ENCODE measurements around the gene FYN.
"Not testable (repeated sequence)": the region's sequence is repeated elsewhere in the genome, so short reads cannot be mapped to it uniquely, and the experiment has no call there.

FYN gene

GRCh38 chr6:111648100-111648499 is 225.2 kb downstream of the FYN start:
- no peak for DNase-seq

GRCh38 chr6:111646942-111647341 is 226.3 kb downstream of the FYN start:
- DNase-seq, result no peak

GRCh38 chr6:111646034-111646433 is 227.2 kb downstream of the FYN start:
- DNase-seq, result no peak

GRCh38 chr6:111644893-111645430 is 228.3 kb downstream of the FYN start:
- DNase-seq, result no peak

DNA sequence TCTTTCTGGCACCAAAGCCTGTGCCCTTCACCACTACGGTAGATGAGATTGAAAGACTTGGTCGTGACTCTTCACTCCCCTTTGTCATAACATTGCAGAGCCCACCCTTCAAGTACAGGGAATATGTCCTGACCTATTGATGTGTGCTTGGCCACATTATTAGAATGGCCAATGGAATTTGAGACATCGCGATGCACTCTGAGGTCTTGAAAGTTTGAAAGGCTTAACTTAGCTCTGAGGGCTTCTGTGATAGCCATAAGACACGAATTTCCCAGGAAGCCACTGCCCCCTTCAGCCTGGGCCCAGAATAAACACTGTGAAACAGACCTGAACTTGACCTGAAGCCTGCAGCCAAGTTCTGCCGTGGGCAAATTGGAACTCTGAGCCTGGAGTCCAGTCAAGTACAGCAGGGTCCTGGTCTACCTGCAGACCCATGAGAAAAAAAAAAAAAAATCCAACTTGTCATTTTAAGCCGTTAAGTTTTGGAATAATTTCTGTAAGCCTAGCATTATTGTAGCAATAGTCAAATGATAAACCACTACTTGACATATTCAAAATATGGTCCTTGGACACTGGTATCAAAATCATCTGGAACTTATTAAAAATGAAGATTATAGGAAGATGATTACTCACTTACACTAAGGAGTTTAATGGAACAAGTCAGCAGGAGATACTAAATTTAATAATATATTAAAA is 230.6 kb downstream of the FYN start:
- no peak for DNase-seq

- DNase-seq, result no peak
Observed at GRCh38 chr6:111639266-111639665, 234.0 kb downstream of the FYN start.

GRCh38 chr6:111634981-111635380 is 238.3 kb downstream of the FYN start:
- DNase-seq, result not testable (repeated sequence)

DNA sequence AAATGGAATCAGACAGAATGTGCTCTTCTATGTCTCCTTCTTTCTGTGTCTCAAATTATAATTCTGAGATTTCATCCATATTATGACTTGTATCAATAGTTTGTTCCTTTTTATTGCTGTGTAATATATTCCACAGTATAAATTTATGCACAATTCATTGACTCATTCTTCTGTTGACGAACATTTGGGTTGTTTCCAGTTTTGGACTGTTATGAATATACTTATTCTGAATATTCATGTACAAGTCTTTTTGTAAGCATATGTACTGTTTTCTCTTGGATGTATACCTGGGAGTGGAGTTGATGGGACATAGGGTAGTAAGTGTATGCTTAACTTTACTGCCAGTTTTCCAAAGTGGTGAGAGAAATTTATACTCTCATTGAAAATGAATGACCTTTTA is 239.4 kb downstream of the FYN start:
- DNase-seq, result no peak

- DNase-seq, result no peak
Observed at GRCh38 chr6:111632468-111633247, 240.6 kb downstream of the FYN start.

DNA sequence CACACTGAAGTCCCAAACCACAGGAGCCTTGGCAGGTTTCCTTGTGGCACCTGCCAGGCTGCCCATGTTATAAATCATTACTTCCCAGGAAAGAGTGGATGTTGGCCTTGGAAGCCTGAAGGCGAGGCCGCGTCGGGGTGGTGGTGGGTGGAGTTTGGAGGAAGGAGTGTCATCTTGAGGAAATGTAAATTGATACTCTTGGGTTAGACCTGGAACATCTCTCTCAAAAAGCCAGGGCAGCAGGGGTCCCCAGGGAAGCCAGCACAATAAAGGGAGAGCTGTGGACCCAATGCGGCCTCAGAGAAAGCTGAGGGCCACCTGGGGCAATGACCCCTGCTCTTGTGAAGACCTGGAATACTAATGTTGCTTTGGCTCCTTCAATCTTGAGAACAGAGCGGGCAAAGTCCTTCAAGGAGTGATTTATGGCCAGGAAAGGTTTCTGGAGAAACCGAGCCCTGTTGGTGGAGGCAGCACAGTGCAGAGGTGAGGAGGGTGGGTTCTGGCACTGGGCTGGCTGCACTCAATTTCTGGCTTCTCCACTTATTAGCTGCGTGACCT is 241.3 kb downstream of the FYN start:
- DNase-seq, result no peak

DNA sequence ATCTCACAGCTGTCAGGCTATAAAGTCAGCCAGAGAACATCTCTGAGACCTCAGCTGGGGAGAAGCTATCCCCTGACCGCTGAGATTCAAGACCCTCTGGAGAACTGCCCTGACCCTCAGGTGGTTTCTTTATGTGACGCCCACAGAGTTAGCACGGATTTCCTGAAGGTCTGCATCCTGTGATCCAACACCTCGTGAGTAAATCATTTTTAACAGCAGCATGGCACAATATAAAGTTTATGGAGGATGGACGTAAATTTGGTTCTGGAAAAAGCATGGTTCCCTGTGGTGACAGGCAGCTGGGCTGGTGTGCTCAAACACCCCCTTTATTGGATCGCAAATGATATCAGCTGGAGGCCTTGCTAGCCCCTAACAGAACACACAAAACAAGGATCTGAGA is 242.2 kb downstream of the FYN start:
- DNase-seq, result no peak

DNA sequence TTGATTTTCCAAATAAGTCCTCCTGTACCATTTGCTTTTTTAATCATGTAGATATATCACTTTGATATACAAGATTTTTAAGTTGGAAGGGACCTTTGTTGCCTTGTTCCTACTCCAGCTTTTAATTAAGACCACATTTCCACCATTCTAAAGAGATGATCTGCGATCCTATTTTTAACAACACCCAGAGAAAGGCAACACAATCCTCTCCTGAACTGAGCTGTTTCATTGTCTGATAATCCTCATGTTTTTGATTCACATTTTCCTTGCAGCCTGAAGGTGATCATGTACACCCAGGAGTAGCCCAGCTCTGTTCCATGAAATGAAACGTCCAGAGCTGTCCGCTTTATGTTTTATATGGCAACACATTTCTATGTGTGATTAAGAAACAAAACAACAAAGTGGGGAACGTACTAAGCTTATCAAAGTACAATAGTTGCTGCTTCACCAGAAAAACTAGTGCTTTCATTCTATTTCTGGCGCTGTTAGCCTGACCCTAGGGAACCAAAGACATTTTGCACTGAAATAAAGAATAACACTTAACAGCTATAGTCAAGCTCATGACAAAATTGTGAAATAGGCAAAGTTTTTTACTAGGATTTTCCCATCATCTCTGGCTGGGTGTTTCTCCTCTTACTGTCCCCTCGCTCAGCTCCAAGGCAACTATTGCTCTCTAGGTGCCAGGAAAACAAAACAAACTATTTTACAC is 245.0 kb downstream of the FYN start:
- DNase-seq, result no peak

GRCh38 chr6:111626441-111626840 is 246.8 kb downstream of the FYN start:
- no peak for DNase-seq

- DNase-seq, result no peak
Observed at GRCh38 chr6:111625461-111626391, 247.5 kb downstream of the FYN start.

DNA sequence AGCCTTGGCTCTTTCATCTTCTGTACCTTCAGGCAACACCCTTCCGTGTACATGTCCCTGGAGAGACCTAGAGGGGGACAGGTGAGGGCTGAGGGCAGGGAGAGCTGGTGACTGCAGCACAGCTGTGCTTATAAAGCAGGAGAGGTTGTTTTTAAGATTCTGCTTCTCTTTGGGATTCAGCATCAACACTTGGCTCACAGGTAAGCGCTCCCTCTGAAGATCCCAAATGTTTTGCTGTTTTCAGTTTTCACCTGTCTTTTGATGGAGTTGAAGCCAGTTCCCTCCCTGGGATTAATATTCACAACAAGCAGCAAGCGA is 248.2 kb downstream of the FYN start:
- DNase-seq, result no peak

DNA sequence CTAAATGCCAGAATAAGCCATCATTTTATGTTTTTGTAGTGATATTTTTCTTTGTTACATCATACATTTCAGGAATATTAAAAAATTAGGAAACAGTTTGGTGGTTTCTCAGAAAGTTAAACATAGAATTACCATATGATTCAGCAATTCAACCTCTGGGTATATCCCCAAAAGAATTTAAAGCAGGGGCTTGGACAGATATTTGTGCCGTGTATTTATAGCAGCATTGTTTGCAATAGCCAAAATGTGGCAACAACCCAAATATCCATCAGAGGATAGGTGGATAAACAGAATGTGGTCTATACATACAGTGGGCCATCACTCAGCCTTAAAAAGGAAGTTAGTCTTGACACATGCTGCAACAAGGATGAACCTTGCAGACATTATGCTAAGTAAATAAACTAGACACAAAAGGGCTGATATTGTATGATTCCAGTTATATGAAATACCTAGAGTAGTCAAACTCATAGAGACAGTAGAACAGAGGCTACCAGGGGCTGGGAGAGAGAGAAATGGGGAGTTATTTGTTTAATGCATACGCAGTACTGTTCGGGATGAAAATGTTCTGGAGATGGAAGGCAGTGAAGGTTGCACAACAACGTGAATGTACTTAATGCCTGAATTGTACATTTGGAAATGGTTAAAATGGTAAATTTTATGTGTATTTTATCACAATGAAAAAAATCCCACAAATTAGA is 248.7 kb downstream of the FYN start:
- DNase-seq, result no peak

DNA sequence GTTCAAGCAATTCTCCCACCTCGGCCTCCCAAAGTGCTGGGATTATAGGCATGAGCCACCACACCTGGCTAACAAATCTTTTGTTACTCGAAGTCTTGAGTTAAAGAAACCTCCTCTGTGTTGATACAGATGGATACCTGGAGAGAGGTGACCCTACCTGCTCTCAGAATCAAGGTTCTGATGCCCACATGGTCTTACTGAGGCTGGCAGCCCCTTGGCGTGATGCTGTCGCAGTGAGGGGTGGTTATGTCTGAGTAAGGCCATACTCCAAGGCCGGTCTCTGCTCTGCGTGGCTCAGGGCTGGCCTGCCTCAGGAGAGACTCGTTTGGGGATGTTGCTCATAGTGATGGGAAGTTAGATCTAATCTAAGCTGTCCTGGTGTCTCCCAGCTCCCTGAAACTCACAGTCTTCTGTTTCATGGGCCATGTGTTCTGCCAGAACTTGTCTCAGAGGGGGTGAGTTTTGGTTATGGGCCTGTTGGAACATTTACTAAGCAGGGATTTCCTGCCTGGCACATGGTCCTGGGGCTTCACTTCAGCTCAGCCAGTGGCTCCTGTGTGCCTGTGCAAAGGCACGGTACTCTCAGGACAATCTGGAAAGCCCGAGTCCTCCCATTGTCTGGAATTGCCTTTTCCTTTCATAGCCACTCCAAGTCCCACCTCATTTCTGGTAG is 250.1 kb downstream of the FYN start:
- no peak for DNase-seq

GRCh38 chr6:111620169-111620568 is 253.1 kb downstream of the FYN start:
- no peak for DNase-seq

DNA sequence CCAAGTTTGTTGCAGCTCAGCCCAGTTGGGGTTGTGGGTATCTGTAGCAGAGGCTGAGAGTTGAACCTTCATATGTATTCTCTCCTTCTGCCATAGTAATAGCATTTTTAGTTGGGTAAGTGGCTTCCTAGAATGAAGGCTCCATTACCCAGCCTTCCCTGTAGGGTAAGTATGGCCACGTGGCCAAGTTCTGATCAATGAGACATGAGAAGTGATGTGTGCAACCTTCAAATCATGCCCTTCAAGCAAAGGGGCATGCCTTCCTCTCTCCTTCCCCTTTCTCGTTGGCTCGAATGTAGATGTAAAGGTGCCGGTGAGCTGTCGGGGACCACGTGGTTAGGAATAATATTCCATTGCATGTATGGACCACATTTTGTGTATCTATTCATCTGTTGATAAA is 254.8 kb downstream of the FYN start:
- no peak for DNase-seq

GRCh38 chr6:111617149-111617548 is 256.1 kb downstream of the FYN start:
- DNase-seq, result no peak

All from SIG-M5 (cell line).